Urinary bladder (tissue), 4 donors: Measurements from ENCODE around the gene MRPL14. TPM values are rescaled to one million over a fixed set of nuclear protein-coding genes. Genes with fewer than 3 reads are reported as not detected.
"Not testable (repeated sequence)": the region's sequence is repeated elsewhere in the genome, so short reads cannot be mapped to it uniquely, and the experiment has no call there.

ENCODE experiments used
- DNase-seq: peaks from one replicate; pipeline ENCODE4 v3.0.0-alpha.2; 2015; ENCODE audit errors: extremely low spot score
- H3K27ac ChIP-seq: one replicate; pipeline ENCODE4 v1.5.1; 2013; ENCODE audit warnings: low read depth, mild to moderate bottlenecking, moderate library complexity
- H3K36me3 ChIP-seq: one replicate; pipeline ENCODE4 v1.6.1; 2013; ENCODE audit warnings: mild to moderate bottlenecking, moderate library complexity; ENCODE audit not compliant: insufficient read depth
- H3K4me1 ChIP-seq: one replicate; pipeline ENCODE4 v1.6.1; 2013; ENCODE audit warnings: mild to moderate bottlenecking, moderate library complexity; ENCODE audit not compliant: insufficient read depth
- H3K4me3 ChIP-seq: one replicate; pipeline ENCODE4 v1.5.1; 2013; ENCODE audit warnings: low read depth, low read length
- WGBS: extraction: QIAGEN DNeasy Blood & Tissue Kit; methylation state at CpG from one replicate; pipeline ENCODE4 v1.1.7; 2013; 5-methylcytosine and 5-hydroxymethylcytosine counted together
- polyA plus RNA-seq: library from polyadenylated mRNA; stranded (reverse); fragments of 200-250 nt; gene quantifications from one replicate; pipeline ENCODE4 v1.2.3, GENCODE V29; 2013
- total RNA-seq: library from RNA; depleted of rRNA; stranded (reverse); fragments of >200 nt; gene quantifications from one replicate; pipeline ENCODE4 v1.2.3, GENCODE V29; 2014
- donor health status: healthy with polysubstance abuse.
- donor health status: healthy.

MRPL14 gene
- total and polyA plus RNA-seq, 2 donors, result 27.4 to 42.0 TPM

DNA sequence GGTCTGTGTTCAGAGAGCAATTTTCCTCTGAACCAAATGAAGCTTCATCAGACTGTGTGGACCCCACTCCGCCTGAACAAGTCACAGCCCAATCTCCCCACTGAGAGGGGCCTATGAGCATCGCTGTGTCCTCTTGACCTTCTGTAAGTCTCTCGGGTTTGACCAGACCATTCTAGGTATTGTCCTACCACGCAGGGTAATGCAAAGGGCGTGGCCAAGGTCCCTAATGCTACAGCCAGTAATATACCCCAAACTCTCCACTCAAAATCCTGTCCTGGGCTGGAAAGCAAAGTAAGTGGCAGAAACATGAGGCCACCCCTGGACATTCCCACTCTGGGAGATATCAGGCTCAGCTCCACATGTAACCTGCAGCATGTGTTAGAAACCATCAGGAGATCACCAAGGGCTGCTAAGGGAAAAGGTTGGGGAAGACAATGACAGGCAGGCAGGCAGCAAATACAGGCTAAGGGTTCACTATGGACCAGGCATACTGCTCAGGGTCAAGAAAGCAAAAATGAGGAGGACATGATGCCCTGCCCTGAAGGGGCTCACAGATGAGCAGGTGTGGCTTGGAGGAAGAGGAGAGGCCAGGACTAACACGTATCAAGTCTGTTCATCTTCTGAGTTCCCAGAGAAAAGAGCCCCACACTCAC is 33.4 kb downstream of the MRPL14 start:
- no peak for DNase-seq
- Histone ChIP-seq H3K4me1 (no peaks in the 10 kb centered on the region), H3K27ac (no peak overlapping the region), H3K4me3 (no peak overlapping the region), H3K36me3 (no peaks in the 10 kb centered on the region)
- WGBS, result 94% methylated on average over 6 of the region's 6 CpGs

DNA sequence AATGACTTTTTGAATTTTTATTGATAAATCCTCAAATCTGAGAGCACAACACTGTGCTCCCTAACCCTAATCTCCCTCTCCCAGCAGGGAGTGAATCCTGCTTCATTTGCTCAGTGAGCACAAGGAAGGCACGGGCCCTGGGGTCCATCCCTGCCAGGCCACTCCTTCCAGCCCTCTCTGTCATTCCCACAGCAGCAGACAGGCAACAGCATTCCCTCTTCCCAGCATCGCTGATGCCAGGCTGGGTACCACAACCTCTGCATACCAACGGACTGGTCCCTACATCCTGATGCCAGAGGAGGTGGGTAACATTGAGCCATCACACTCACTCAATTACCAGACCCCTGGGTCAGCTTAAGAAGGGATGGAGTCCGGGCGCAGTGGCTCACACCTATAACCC is 34.2 kb downstream of the MRPL14 start:
- 92% methylated on average over 5 of the region's 5 CpGs for WGBS
- no peak for DNase-seq

GRCh38 chr6:44091981-44092884 is 35.0 kb downstream of the MRPL14 start:
- H3K4me1 ChIP-seq, result no peaks in the 10 kb centered on the region
- H3K4me3 ChIP-seq, result no peak overlapping the region
- no peaks in the 10 kb centered on the region for H3K36me3 ChIP-seq
- DNase-seq, result no peak
- 82% methylated on average over 7 of the region's 7 CpGs for WGBS
- no peak overlapping the region for H3K27ac ChIP-seq

More for the DNA sequence above, 34.2 kb downstream of the MRPL14 start:
- no peaks in the 10 kb centered on the region for H3K4me1 ChIP-seq
- H3K27ac ChIP-seq, result no peak overlapping the region
- no peak overlapping the region for H3K4me3 ChIP-seq
- no peaks in the 10 kb centered on the region for H3K36me3 ChIP-seq

DNA sequence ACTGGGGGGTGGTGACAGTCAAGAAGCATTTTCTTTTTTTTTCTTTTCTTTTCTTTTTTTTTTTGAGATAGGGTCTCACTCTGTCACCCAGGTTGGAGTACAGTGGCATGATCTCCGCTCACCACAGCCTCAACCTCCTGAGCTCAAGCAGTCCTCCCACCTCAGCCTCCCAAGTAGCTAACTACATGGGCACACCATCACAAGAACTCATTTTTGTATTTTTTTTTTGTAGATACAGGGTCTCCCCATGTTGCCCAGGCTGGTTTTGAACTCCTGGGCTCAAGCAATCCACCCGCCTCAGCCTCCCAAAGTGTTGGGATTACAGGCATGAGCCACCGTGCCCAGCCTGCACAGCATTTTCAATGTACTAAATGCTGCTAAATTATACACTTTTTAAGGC is 35.9 kb downstream of the MRPL14 start:
- H3K4me1 ChIP-seq, H3K4me3 ChIP-seq, H3K36me3 ChIP-seq, H3K27ac ChIP-seq, DNase-seq: not testable (repeated sequence)
- WGBS, result 94% methylated on average over 3 of the region's 3 CpGs

GRCh38 chr6:44090465-44090864 is 36.8 kb downstream of the MRPL14 start:
- no peak overlapping the region for H3K27ac ChIP-seq
- no peak for DNase-seq
- no peaks in the 10 kb centered on the region for H3K4me1 ChIP-seq
- whole genome bisulfite sequencing, result 90% methylated on average over 5 of the region's 5 CpGs
- no peak overlapping the region for H3K4me3 ChIP-seq
- no peaks in the 10 kb centered on the region for H3K36me3 ChIP-seq

DNA sequence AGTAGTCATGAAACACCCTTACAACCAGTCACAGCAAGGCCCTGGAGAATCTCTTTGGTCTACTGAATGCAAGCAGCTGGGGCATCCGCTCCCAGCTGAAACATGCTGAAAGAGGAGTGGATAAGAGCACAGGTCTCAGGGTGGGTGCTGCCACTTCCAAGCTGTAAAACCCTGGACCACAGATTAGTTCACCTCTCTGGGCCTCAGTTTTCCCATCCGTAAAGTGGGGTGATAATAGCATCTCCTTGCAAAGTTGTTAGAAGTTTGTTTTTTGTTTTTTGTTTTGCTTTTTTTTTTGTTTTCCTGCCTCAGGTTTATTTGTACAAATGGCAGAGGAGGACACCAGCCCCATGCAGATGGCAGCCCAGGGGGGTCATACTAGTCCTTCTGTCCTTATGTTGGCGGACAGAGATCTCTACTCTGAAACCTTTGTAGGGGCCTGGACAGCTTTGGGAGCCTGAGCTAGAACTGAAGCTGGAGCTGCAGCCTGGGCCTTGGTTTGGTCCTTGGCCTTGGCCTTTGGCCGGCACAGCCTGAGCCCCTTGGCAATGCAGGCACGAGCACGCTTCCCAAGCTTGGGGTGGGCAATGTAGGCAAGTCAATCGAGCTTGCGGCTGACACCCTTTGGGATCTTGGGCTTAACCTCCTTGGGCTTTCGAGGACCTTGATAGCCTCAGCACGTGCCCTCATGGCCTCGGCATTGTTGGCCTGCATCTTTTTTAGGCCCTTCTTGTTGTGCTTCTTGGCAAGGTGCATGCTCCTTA is 38.2 kb downstream of the MRPL14 start:
- H3K4me1 ChIP-seq, result no peaks in the 10 kb centered on the region
- 91% methylated on average over 11 of the region's 11 CpGs for WGBS
- DNase-seq, result no peak

GRCh38 chr6:44087623-44088022 is 39.6 kb downstream of the MRPL14 start:
- no peak for DNase-seq
- WGBS, result 96% methylated on average over 2 of the region's 2 CpGs
- Histone ChIP-seq H3K4me3 (no peak overlapping the region), H3K36me3 (no peaks in the 10 kb centered on the region), H3K4me1 (no peaks in the 10 kb centered on the region), H3K27ac (no peak overlapping the region)

More for the DNA sequence above, 38.2 kb downstream of the MRPL14 start:
- H3K36me3 ChIP-seq, result no peaks in the 10 kb centered on the region
- no peak overlapping the region for H3K4me3 ChIP-seq
- H3K27ac ChIP-seq, result no peak overlapping the region

GRCh38 chr6:44086931-44087574 is 40.2 kb downstream of the MRPL14 start:
- 65% methylated on average over 9 of the region's 9 CpGs for WGBS
- Histone ChIP-seq H3K4me1 (no peaks in the 10 kb centered on the region), H3K4me3 (no peak overlapping the region), H3K27ac (no peak overlapping the region), H3K36me3 (no peaks in the 10 kb centered on the region)
- DNase-seq, result no peak

DNA sequence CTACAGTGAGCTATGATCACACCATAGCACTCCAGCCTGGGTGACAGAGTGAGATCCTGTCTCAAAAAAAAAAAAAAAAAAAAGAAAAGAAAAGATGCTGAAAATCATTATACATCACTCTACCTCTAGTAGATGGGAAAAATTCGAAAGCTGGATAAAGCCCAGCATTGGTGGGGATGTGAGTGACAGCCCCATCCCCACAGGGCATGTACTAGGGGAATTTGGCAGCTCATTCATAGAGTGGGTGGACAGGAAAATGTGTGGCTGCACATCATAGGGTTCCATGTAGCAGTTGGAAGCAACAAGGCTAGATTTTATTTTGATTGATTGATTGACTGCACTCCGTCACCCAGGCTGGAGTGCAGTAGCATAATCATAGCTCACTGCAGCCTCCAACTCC is 42.0 kb downstream of the MRPL14 start:
- Histone ChIP-seq H3K4me1 (no peaks in the 10 kb centered on the region), H3K36me3 (no peaks in the 10 kb centered on the region), H3K27ac (no peak overlapping the region), H3K4me3 (no peak overlapping the region)
- no peak for DNase-seq
- 92% methylated on average over 2 of the region's 2 CpGs for WGBS

DNA sequence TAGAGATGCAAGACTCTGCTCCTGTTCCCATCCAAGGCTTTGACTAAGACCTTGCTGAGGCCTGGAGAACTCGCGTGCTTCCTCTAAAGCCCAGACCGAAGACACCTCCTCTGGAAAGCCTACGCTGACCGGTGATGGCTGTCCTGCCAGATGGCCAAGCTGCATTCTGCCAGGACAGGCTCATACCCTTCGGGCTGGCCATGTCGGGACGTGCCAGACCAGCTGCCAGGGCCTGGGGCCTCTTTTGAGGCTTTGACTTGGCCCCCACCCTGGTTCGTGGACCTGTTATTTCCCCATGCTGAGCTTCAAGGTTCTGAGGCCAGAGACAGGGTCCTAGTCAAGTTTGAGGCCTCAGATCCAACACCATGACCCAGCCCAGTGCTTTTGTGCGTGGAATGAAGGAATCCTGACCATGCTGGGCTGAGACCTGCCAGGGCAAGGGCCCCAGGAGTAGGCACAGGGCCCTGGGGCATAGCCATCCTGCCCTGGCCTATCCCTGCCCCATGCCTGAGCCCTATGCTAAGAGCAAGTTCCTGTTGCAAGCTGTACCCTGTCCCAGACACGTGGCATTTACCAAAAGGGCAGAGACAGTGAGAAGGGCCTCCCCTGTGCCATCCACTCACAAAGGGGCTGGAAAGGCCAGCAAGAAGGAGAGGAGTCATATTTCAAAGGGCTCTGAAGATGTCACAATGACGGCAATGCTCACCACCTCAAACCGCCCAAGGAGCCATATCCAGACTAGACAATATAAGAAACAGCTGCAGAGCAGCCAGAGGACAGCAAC is 42.8 kb downstream of the MRPL14 start:
- H3K4me1 ChIP-seq, result no peaks in the 10 kb centered on the region
- H3K4me3 ChIP-seq, result no peak overlapping the region
- H3K27ac ChIP-seq, result no peak overlapping the region
- WGBS, result 88% methylated on average over 13 of the region's 13 CpGs
- DNase-seq, result no peak
- H3K36me3 ChIP-seq, result no peaks in the 10 kb centered on the region

- H3K4me3 ChIP-seq, result no peak overlapping the region
- H3K4me1 ChIP-seq, result no peaks in the 10 kb centered on the region
- WGBS, result 83% methylated on average over 8 of the region's 8 CpGs
Observed at GRCh38 chr6:44082872-44083321, 44.4 kb downstream of the MRPL14 start.

GRCh38 chr6:44081753-44082152 is 45.5 kb downstream of the MRPL14 start:
- H3K27ac ChIP-seq, result no peak overlapping the region
- no peak for DNase-seq
- no peaks in the 10 kb centered on the region for H3K36me3 ChIP-seq
- WGBS, result 87% methylated on average over 6 of the region's 6 CpGs
- no peaks in the 10 kb centered on the region for H3K4me1 ChIP-seq
- no peak overlapping the region for H3K4me3 ChIP-seq

More at GRCh38 chr6:44082872-44083321, 44.4 kb downstream of the MRPL14 start:
- Histone ChIP-seq H3K36me3 (no peaks in the 10 kb centered on the region), H3K27ac (no peak overlapping the region)
- no peak for DNase-seq
